ENCODE results near the gene GDF3. TPM values are rescaled to one million over a fixed set of nuclear protein-coding genes. Genes with fewer than 3 reads are reported as not detected.
"Not testable (repeated sequence)": the region's sequence is repeated elsewhere in the genome, so short reads cannot be mapped to it uniquely, and the experiment has no call there.

Gene GDF3
- total and polyA plus RNA-seq, 7 donors = 0.04 to 0.37 (median 0.17) TPM; not detected in 3

- no peak for DNase-seq
- H3K4me1 ChIP-seq = no peaks in the 10 kb centered on the region
- intact Hi-C loops (cut with DNase I) = loop anchor here in 1 of 2 donors (5.0 kb wide), 1 partner anchor 129 kb away; no protein-coding TSS in a partner anchor
- TF ChIP-seq CTCF (IDR thresholded peaks at IDR 0.05) = no peak
- no peak overlapping the region for H3K4me3 ChIP-seq
- peaks cover 2% of the 10 kb centered on the region for H3K9me3 ChIP-seq
- WGBS, 3 donors = 78 to 87% (median 82%) methylated on average over 8 of the region's 8 CpGs
- H3K36me3 ChIP-seq (ENCODE audit: insufficient read depth in 1 of 2, low read depth in 1 of 2) = no peaks in the 10 kb centered on the region
- no peak for ATAC-seq
- H3K27ac ChIP-seq = no peak overlapping the region
- H3K27me3 ChIP-seq (ENCODE audit: insufficient read depth in 3 of 3, low read length in 2 of 3) = no peaks in the 10 kb centered on the region
These were observed 16.8 kb downstream of the GDF3 start for GRCh38 chr12:7678744-7679143.

- not testable (repeated sequence) for DNase-seq; H3K27me3 ChIP-seq (ENCODE audit: insufficient read depth in 3 of 3, low read length in 2 of 3); H3K4me3 ChIP-seq; H3K9me3 ChIP-seq; H3K36me3 ChIP-seq (ENCODE audit: insufficient read depth in 1 of 2, low read depth in 1 of 2); H3K27ac ChIP-seq; ATAC-seq; H3K4me1 ChIP-seq
- intact Hi-C loops (cut with DNase I) = loop anchor here in 1 of 2 donors (5.0 kb wide), 1 partner anchor 130 kb away; no protein-coding TSS in a partner anchor
- 51 to 65% (median 60%) methylated on average over 9 of the region's 9 CpGs for WGBS, 3 donors
These were observed 18.1 kb downstream of the GDF3 start for GRCh38 chr12:7677432-7677888.

GRCh38 chr12:7675455-7675854 is 20.1 kb downstream of the GDF3 start:
- intact Hi-C loops (cut with DNase I) = loop anchor here in 1 of 2 donors (5.0 kb wide), 1 partner anchor 132 kb away; no protein-coding TSS in a partner anchor

GRCh38 chr12:7668171-7668570 is 27.4 kb downstream of the GDF3 start:
- ATAC-seq = no peak
- no peaks in the 10 kb centered on the region for H3K36me3 ChIP-seq (ENCODE audit: insufficient read depth in 1 of 2, low read depth in 1 of 2)
- H3K27ac ChIP-seq = no peak overlapping the region
- H3K4me1 ChIP-seq = no peaks in the 10 kb centered on the region
- no peaks in the 10 kb centered on the region for H3K27me3 ChIP-seq (ENCODE audit: insufficient read depth in 3 of 3, low read length in 2 of 3)
- no peaks in the 10 kb centered on the region for H3K9me3 ChIP-seq
- 76 to 83% (median 77%) methylated on average over 5 of the region's 5 CpGs for WGBS, 3 donors
- no peak for TF ChIP-seq CTCF (IDR thresholded peaks at IDR 0.05)
- intact Hi-C loops (cut with DNase I) = no loop called here
- no peak overlapping the region for H3K4me3 ChIP-seq
- no peak for DNase-seq

More at GRCh38 chr12:7675455-7675854, 20.1 kb downstream of the GDF3 start:
- H3K9me3 ChIP-seq; H3K4me3 ChIP-seq; H3K36me3 ChIP-seq (ENCODE audit: insufficient read depth in 1 of 2, low read depth in 1 of 2); H3K4me1 ChIP-seq; H3K27me3 ChIP-seq (ENCODE audit: insufficient read depth in 3 of 3, low read length in 2 of 3); DNase-seq; H3K27ac ChIP-seq; ATAC-seq: not testable (repeated sequence)
- WGBS, 3 donors = 49 to 55% (median 54%) methylated on average over 6 of the region's 6 CpGs

- WGBS, 3 donors = 53 to 71% (median 57%) methylated on average over 4 of the region's 4 CpGs
- Histone ChIP-seq H3K27ac (no peak overlapping the region), H3K4me1 (no peaks in the 10 kb centered on the region), H3K27me3 (ENCODE audit: insufficient read depth in 3 of 3, low read length in 2 of 3) (no peaks in the 10 kb centered on the region), H3K36me3 (ENCODE audit: insufficient read depth in 1 of 2, low read depth in 1 of 2) (no peaks in the 10 kb centered on the region), H3K4me3 (no peak overlapping the region), H3K9me3 (no peaks in the 10 kb centered on the region)
- TF ChIP-seq CTCF (IDR thresholded peaks at IDR 0.05) = no peak
- ATAC-seq (no peak), DNase-seq (no peak)
- intact Hi-C loops (cut with DNase I) = no loop called here
These were observed 28.4 kb downstream of the GDF3 start for GRCh38 chr12:7667125-7667524.

GRCh38 chr12:7666595-7666994 is 29.0 kb downstream of the GDF3 start:
- Histone ChIP-seq H3K27me3 (ENCODE audit: insufficient read depth in 3 of 3, low read length in 2 of 3) (no peaks in the 10 kb centered on the region), H3K27ac (no peak overlapping the region), H3K36me3 (ENCODE audit: insufficient read depth in 1 of 2, low read depth in 1 of 2) (no peaks in the 10 kb centered on the region), H3K4me3 (no peak overlapping the region), H3K9me3 (no peaks in the 10 kb centered on the region), H3K4me1 (no peaks in the 10 kb centered on the region)
- intact Hi-C loops (cut with DNase I) = no loop called here
- 86 to 90% (median 88%) methylated on average over 4 to 5 of the region's 5 CpGs for WGBS, 3 donors
- TF ChIP-seq CTCF (IDR thresholded peaks at IDR 0.05) = no peak
- ATAC-seq (no peak), DNase-seq (no peak)

Measured in psoas muscle (tissue), 8 donors.